ENCODE results near the gene KCNH2.

KCNH2 gene

DNA sequence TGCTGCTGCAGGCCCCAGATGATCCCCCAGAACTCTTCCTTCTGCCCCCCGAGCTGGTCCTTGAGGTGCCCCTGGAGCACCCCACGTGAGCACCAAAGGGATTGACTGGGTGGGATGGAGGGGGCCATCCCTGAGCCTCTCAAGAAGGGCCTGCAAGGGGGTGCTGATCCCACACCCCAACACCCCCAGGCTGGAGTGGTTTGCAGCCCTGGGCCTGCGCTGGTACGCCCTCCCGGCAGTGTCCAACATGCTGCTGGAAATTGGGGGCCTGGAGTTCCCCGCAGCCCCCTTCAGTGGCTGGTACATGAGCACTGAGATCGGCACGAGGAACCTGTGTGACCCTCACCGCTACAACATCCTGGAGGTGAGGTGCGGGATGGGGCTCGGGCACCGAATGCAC, 20.9 kb upstream of the KCNH2 start:
- no peak for TF ChIP-seq TAF1 (IDR thresholded peaks at IDR 0.05; ENCODE audit: borderline replicate concordance, insufficient read depth, low read length)
- no peak for TF ChIP-seq SIN3A (IDR thresholded peaks at IDR 0.05; ENCODE audit: borderline replicate concordance, insufficient read depth, low read length)
- TF ChIP-seq REST (IDR thresholded peaks at IDR 0.05; ENCODE audit: insufficient read depth in 1 of 2, low read depth in 2 of 2, low read length in 2 of 2) = no peak
- no peak for TF ChIP-seq POLR2AphosphoS5 (IDR thresholded peaks at IDR 0.05; ENCODE audit: low read depth, low read length)
- no peak for TF ChIP-seq FOXP2 (optimal IDR thresholded peaks at IDR 0.05; ENCODE audit: borderline replicate concordance, extremely low read depth, extremely low read length, insufficient read depth)

DNA sequence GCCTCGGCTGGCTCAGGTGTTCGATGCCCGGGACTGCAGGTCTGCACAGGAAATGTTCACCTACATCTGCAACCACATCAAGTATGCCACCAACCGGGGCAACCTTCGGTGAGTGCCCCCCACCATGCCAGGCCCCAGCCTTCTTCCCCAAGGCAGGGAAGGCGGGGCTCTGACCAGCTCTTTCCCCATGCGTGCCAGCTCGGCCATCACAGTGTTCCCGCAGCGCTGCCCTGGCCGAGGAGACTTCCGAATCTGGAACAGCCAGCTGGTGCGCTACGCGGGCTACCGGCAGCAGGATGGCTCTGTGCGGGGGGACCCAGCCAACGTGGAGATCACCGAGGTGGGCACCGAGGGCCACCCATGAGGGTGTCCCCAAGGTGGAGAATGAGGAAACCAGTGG, 20.2 kb upstream of the KCNH2 start:
- TF ChIP-seq SIN3A (IDR thresholded peaks at IDR 0.05; ENCODE audit: borderline replicate concordance, insufficient read depth, low read length) = no peak
- TF ChIP-seq FOXP2 (optimal IDR thresholded peaks at IDR 0.05; ENCODE audit: borderline replicate concordance, extremely low read depth, extremely low read length, insufficient read depth) = no peak
- no peak for TF ChIP-seq TAF1 (IDR thresholded peaks at IDR 0.05; ENCODE audit: borderline replicate concordance, insufficient read depth, low read length)
- no peak for TF ChIP-seq REST (IDR thresholded peaks at IDR 0.05; ENCODE audit: insufficient read depth in 1 of 2, low read depth in 2 of 2, low read length in 2 of 2)
- TF ChIP-seq POLR2AphosphoS5 (IDR thresholded peaks at IDR 0.05; ENCODE audit: low read depth, low read length) = no peak

DNA sequence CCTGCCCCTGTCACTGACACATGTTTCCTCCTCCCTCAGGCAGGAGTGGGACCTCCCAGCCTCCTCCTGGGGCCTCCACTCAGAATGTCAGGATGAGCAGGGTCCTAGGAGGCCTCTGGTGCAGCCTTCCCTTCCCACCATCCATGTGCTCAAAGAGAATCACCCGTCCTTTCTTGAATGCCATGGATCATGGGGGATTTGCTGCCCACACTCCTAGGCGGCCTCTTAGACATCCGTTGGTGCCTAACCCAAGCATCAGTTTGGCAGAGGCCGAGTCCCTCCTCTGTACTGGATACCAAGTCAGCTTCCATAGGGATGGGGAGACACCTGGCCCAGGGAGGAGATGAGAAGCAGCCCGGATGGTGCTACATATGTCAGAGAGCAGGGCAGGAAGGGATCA, 19.7 kb upstream of the KCNH2 start:
- TF ChIP-seq SIN3A (IDR thresholded peaks at IDR 0.05; ENCODE audit: borderline replicate concordance, insufficient read depth, low read length) = no peak
- TF ChIP-seq FOXP2 (optimal IDR thresholded peaks at IDR 0.05; ENCODE audit: borderline replicate concordance, extremely low read depth, extremely low read length, insufficient read depth) = no peak
- no peak for TF ChIP-seq POLR2AphosphoS5 (IDR thresholded peaks at IDR 0.05; ENCODE audit: low read depth, low read length)
- no peak for TF ChIP-seq TAF1 (IDR thresholded peaks at IDR 0.05; ENCODE audit: borderline replicate concordance, insufficient read depth, low read length)
- TF ChIP-seq REST (IDR thresholded peaks at IDR 0.05; ENCODE audit: insufficient read depth in 1 of 2, low read depth in 2 of 2, low read length in 2 of 2) = no peak

DNA sequence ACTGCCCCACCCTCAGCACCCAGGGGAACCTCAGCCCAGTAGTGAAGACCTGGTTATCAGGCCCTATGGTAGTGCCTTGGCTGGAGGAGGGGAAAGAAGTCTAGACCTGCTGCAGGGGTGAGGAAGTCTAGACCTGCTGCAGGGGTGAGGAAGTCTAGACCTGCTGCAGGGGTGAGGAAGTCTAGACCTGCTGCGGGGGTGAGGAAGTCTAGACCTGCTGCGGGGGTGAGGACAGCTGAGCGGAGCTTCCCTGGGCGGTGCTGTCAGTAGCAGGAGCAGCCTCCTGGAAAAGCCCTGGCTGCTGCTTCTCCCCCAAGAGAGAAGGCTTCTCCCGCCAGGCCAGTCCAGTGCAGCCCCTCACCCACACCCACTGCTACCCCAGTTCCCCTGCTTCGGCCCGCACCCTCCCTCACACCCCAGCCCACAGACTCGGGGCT, 19.0 kb upstream of the KCNH2 start:
- TF ChIP-seq TAF1 (IDR thresholded peaks at IDR 0.05; ENCODE audit: borderline replicate concordance, insufficient read depth, low read length) (no peak), POLR2AphosphoS5 (IDR thresholded peaks at IDR 0.05; ENCODE audit: low read depth, low read length) (no peak), SIN3A (IDR thresholded peaks at IDR 0.05; ENCODE audit: borderline replicate concordance, insufficient read depth, low read length) (no peak), FOXP2 (optimal IDR thresholded peaks at IDR 0.05; ENCODE audit: borderline replicate concordance, extremely low read depth, extremely low read length, insufficient read depth) (no peak)

GRCh38 chr7:150996376-150997074, 18.4 kb upstream of the KCNH2 start:
- no peak for TF ChIP-seq REST (IDR thresholded peaks at IDR 0.05; ENCODE audit: insufficient read depth in 1 of 2, low read depth in 2 of 2, low read length in 2 of 2)
- TF ChIP-seq POLR2AphosphoS5 (IDR thresholded peaks at IDR 0.05; ENCODE audit: low read depth, low read length) = no peak
- no peak for TF ChIP-seq TAF1 (IDR thresholded peaks at IDR 0.05; ENCODE audit: borderline replicate concordance, insufficient read depth, low read length)
- no peak for TF ChIP-seq FOXP2 (optimal IDR thresholded peaks at IDR 0.05; ENCODE audit: borderline replicate concordance, extremely low read depth, extremely low read length, insufficient read depth)
- no peak for TF ChIP-seq SIN3A (IDR thresholded peaks at IDR 0.05; ENCODE audit: borderline replicate concordance, insufficient read depth, low read length)
